Suprapubic skin (tissue), 4 donors: ENCODE measurements around the gene AGT. TPM values are rescaled to one million over a fixed set of nuclear protein-coding genes. Genes with fewer than 3 reads are reported as not detected.
A peak's percentile ranks its signal among the peaks of the same experiment; 100 is the strongest.

Experiments
- DNase-seq, 2 donors: peaks; one replicate each; pipeline ENCODE4 v3.0.0-alpha.2; 2019; ENCODE audit warnings: low spot score in 2 of 2
- H3K27ac ChIP-seq: fragments of 200-600 bp; sonication (generic); one replicate; pipeline ENCODE4 v1.5.1; 2019
- H3K27me3 ChIP-seq: fragments of 200-600 bp; sonication (generic); one replicate; pipeline ENCODE4 v1.5.1; 2019
- H3K36me3 ChIP-seq: fragments of 200-600 bp; sonication (generic); one replicate; pipeline ENCODE4 v1.5.1; 2019
- H3K4me1 ChIP-seq: fragments of 200-600 bp; sonication (generic); one replicate; pipeline ENCODE4 v1.5.1; 2019
- H3K4me3 ChIP-seq: fragments of 200-600 bp; sonication (generic); one replicate; pipeline ENCODE4 v1.5.1; 2019; ENCODE audit warnings: mild to moderate bottlenecking
- H3K9me3 ChIP-seq: fragments of 200-600 bp; sonication (generic); one replicate; pipeline ENCODE4 v1.5.1; 2019
- EP300 ChIP-seq: sonication (generic); formaldehyde crosslinking; IDR thresholded peaks from one replicate; pipeline ENCODE4 v1.6.1; 2017; ENCODE audit warnings: antibody characterized with exemption
- POLR2A ChIP-seq, 2 donors: fragments of 450-650 bp; IDR thresholded peaks; one replicate each; pipeline ENCODE4 v1.6.1; 2017; ENCODE audit warnings: antibody characterized with exemption in 2 of 2, mild to moderate bottlenecking in 2 of 2, moderate library complexity in 2 of 2
- POLR2AphosphoS5 ChIP-seq, 3 donors: sonication (generic); formaldehyde crosslinking; IDR thresholded peaks; one replicate each; pipeline ENCODE4 v1.6.1; 2017; ENCODE audit warnings: antibody characterized with exemption in 3 of 3
- WGBS: methylation state at CpG from one replicate; pipeline ENCODE4 v1.1.5; 2018; 5-methylcytosine and 5-hydroxymethylcytosine counted together
- total RNA-seq, 4 donors: library from RNA; depleted of rRNA; stranded (reverse); fragments of >200 nt; gene quantifications; one replicate each; pipeline ENCODE4 v1.1.0, GENCODE V29; 2016
- TF ChIP-seq, protein P1 (sequence below), 2 donors: fragments of 200-600 bp in 1 of 2; fragments of 450-650 bp in 1 of 2; sonication (generic) in 1 of 2; IDR thresholded peaks; one replicate each; pipeline ENCODE4 v1.5.1; 2016 to 2019; ENCODE audit warnings: antibody characterized with exemption in 2 of 2, mild to moderate bottlenecking in 1 of 2, moderate library complexity in 1 of 2

The AGT gene
- total RNA-seq, 4 donors from 2014 or later = 1.6 to 5.0 TPM; not detected in 2

DNA sequence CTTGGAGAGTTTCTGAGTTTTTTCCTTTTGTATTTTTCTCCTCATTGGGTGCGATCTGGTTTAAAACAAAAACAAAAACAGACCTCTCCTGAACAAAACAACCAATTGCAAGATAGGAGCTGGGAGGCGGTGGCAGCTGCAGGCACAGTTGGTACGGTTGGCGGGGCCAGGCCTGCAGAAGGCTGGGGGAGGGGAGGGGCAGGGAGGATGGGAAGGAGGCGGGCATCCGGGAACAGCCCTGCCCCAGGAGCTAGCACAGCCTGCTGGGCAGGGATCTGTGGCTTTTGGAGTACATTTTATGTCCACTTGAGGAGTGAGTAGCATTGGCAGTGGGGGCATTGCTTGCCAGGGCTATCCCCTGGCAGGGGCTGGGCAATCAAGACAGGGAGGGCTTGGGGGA lies 38.5 kb upstream of the AGT start:
- WGBS = 51% methylated on average over 6 of the region's 6 CpGs
- Histone ChIP-seq H3K9me3 (no peaks in the 10 kb centered on the region), H3K27me3 (no peaks in the 10 kb centered on the region), H3K27ac (no peak overlapping the region), H3K36me3 (no peaks in the 10 kb centered on the region), H3K4me1 (peaks cover 12% of the 10 kb centered on the region), H3K4me3 (no peak overlapping the region)
- TF ChIP-seq, protein P1, sequence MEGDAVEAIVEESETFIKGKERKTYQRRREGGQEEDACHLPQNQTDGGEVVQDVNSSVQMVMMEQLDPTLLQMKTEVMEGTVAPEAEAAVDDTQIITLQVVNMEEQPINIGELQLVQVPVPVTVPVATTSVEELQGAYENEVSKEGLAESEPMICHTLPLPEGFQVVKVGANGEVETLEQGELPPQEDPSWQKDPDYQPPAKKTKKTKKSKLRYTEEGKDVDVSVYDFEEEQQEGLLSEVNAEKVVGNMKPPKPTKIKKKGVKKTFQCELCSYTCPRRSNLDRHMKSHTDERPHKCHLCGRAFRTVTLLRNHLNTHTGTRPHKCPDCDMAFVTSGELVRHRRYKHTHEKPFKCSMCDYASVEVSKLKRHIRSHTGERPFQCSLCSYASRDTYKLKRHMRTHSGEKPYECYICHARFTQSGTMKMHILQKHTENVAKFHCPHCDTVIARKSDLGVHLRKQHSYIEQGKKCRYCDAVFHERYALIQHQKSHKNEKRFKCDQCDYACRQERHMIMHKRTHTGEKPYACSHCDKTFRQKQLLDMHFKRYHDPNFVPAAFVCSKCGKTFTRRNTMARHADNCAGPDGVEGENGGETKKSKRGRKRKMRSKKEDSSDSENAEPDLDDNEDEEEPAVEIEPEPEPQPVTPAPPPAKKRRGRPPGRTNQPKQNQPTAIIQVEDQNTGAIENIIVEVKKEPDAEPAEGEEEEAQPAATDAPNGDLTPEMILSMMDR (IDR thresholded peaks at IDR 0.05) = no peak
- TF ChIP-seq POLR2AphosphoS5 (IDR thresholded peaks at IDR 0.05) (no peak), POLR2A (IDR thresholded peaks at IDR 0.05) (no peak), EP300 (no peak)
- peak in 1 of 2 donors; percentile 74 for DNase-seq

GRCh38 chr1:230750986-230751625 lies 37.2 kb upstream of the AGT start:
- Histone ChIP-seq H3K4me3 (no peak overlapping the region), H3K9me3 (no peaks in the 10 kb centered on the region), H3K4me1 (peaks cover 12% of the 10 kb centered on the region), H3K27ac (no peak overlapping the region), H3K36me3 (no peaks in the 10 kb centered on the region), H3K27me3 (no peaks in the 10 kb centered on the region)
- peak in 1 of 2 donors; percentile 55 for DNase-seq
- 86% methylated on average over 6 of the region's 6 CpGs for WGBS
- TF ChIP-seq EP300 = no peak
- no peak for TF ChIP-seq POLR2AphosphoS5 (IDR thresholded peaks at IDR 0.05)
- TF ChIP-seq POLR2A (IDR thresholded peaks at IDR 0.05) = no peak
- TF ChIP-seq, protein P1 (IDR thresholded peaks at IDR 0.05) = no peak

DNA sequence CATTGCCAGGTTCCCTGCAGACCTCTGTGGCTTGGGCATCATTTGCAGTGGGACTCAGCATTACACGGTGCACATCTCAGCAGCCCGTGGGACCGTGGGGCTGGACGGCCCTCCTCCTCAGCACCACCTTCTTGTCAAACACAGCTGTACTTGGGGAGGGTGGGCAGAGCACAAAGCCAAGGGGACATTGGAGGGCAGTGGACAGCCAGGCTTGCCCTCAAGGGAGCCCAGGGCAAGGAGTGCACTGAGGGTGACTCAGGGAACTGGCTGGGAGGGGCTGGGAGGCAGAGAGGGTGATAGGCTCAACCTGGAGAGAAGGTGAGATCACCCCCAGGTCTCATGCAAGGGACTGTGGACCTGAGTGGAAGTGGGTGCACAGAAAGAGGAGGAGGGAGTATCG lies 36.7 kb upstream of the AGT start:
- H3K36me3 ChIP-seq = no peaks in the 10 kb centered on the region
- 92% methylated on average over 2 of the region's 5 CpGs for WGBS
- H3K27me3 ChIP-seq = no peaks in the 10 kb centered on the region
- peaks cover 12% of the 10 kb centered on the region for H3K4me1 ChIP-seq
- no peak overlapping the region for H3K4me3 ChIP-seq
- TF ChIP-seq EP300 (no peak), POLR2A (IDR thresholded peaks at IDR 0.05) (no peak), POLR2AphosphoS5 (IDR thresholded peaks at IDR 0.05) (no peak)
- TF ChIP-seq, protein P1 (IDR thresholded peaks at IDR 0.05) = no peak
- DNase-seq = peak in 1 of 2 donors; percentile 56
- H3K9me3 ChIP-seq = no peaks in the 10 kb centered on the region
- H3K27ac ChIP-seq = no peak overlapping the region

DNA sequence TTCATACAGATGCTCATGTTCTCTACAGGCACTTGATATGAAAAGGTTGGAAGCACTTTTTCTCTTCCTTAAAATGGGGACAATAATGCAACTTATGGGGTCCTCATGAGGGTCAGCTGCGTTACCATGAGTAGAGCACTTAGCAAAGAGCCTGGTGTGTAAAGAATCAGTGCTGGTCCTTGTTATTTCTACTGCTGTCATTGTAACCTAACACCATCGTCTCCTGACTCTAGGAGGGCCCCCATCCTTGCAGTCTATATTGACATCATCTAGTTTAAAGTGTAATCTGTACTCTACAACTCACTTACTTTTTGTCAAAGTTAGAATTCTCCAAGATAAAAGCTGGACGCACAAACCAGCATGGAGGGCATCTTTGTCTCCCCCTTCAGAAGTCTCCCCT lies 35.7 kb upstream of the AGT start:
- H3K36me3 ChIP-seq = no peaks in the 10 kb centered on the region
- peak in 1 of 2 donors; percentile 26 for DNase-seq
- H3K27me3 ChIP-seq = no peaks in the 10 kb centered on the region
- no peaks in the 10 kb centered on the region for H3K9me3 ChIP-seq
- no peak overlapping the region for H3K27ac ChIP-seq
- WGBS = 80% methylated on average over 3 of the region's 3 CpGs
- peaks cover 12% of the 10 kb centered on the region for H3K4me1 ChIP-seq
- TF ChIP-seq EP300 = no peak
- no peak for TF ChIP-seq POLR2AphosphoS5 (IDR thresholded peaks at IDR 0.05)
- TF ChIP-seq, protein P1 (IDR thresholded peaks at IDR 0.05) = no peak
- no peak for TF ChIP-seq POLR2A (IDR thresholded peaks at IDR 0.05)
- no peak overlapping the region for H3K4me3 ChIP-seq

GRCh38 chr1:230749150-230749549 lies 35.2 kb upstream of the AGT start:
- H3K4me1 ChIP-seq = peaks cover 12% of the 10 kb centered on the region
- TF ChIP-seq POLR2A (IDR thresholded peaks at IDR 0.05) (no peak), EP300 (no peak), POLR2AphosphoS5 (IDR thresholded peaks at IDR 0.05) (no peak)
- TF ChIP-seq, protein P1 (IDR thresholded peaks at IDR 0.05) = no peak
- H3K27ac ChIP-seq = no peak overlapping the region
- no peaks in the 10 kb centered on the region for H3K9me3 ChIP-seq
- no peak overlapping the region for H3K4me3 ChIP-seq
- WGBS = 82% methylated on average over 12 of the region's 12 CpGs
- no peak for DNase-seq
- H3K36me3 ChIP-seq = no peaks in the 10 kb centered on the region
- no peaks in the 10 kb centered on the region for H3K27me3 ChIP-seq
